NCI-H2196 treated with DMSO at 0.1 percent for 48 hours (cell line): Measurements from ENCODE around the gene JHY.

ENCODE experiments used
- DNase-seq: peaks from one replicate; lab custom pipeline; 2025; ENCODE audit not compliant: unreplicated experiment; lab: John Stamatoyannopoulos, UW

JHY gene

GRCh38 chr11:123006860-123007542 is 124.4 kb downstream of the JHY start:
- DNase-seq = no peak
